ENCODE measurements around the gene FAM20A.

FAM20A gene

GRCh38 chr17:68514831-68515635 is 86.1 kb downstream of the FAM20A start:
- peak overlapping the region; percentile 97 to 100 (median 99) for H3K4me3 Mint-ChIP-seq

GRCh38 chr17:68513932-68514331 is 87.2 kb downstream of the FAM20A start:
- no peak for TF ChIP-seq CTCF (IDR thresholded peaks at IDR 0.05; ENCODE audit: unreplicated experiment in 3 of 3)
- Mint-ChIP-seq H3K4me3 (peak overlapping the region; percentile 97 to 100 (median 99)), H3K27ac (peak overlapping the region; percentile 97 to 99 (median 99)), H3K36me3 (ENCODE audit: low read depth) (peaks cover 34% of the 10 kb centered on the region), H3K4me1 (peaks cover 59% of the 10 kb centered on the region), H3K9me3 (no peaks in the 10 kb centered on the region), H3K27me3 (ENCODE audit: low read depth) (no peaks in the 10 kb centered on the region)

More at GRCh38 chr17:68514831-68515635, 86.1 kb downstream of the FAM20A start:
- TF ChIP-seq CTCF (IDR thresholded peaks at IDR 0.05; ENCODE audit: unreplicated experiment in 3 of 3), result no peak
- H3K27me3 Mint-ChIP-seq (ENCODE audit: low read depth), result no peaks in the 10 kb centered on the region
- H3K4me1 Mint-ChIP-seq, result peaks cover 61% of the 10 kb centered on the region
- peak overlapping the region; percentile 58 to 99 (median 99) for H3K27ac Mint-ChIP-seq
- no peaks in the 10 kb centered on the region for H3K9me3 Mint-ChIP-seq
- H3K36me3 Mint-ChIP-seq (ENCODE audit: low read depth), result peaks cover 45% of the 10 kb centered on the region

- TF ChIP-seq CTCF (IDR thresholded peaks at IDR 0.05; ENCODE audit: unreplicated experiment in 3 of 3), result no peak
- Mint-ChIP-seq H3K9me3 (no peaks in the 10 kb centered on the region), H3K4me3 (peak overlapping the region; percentile 97 to 100 (median 99)), H3K4me1 (peaks cover 60% of the 10 kb centered on the region), H3K36me3 (ENCODE audit: low read depth) (peaks cover 25% of the 10 kb centered on the region), H3K27ac (peak overlapping the region; percentile 97 to 99 (median 99)), H3K27me3 (ENCODE audit: low read depth) (no peaks in the 10 kb centered on the region)
Observed at GRCh38 chr17:68512960-68513474, 88.2 kb downstream of the FAM20A start.

- H3K27me3 Mint-ChIP-seq (ENCODE audit: low read depth), result no peaks in the 10 kb centered on the region
- peaks cover 19% of the 10 kb centered on the region for H3K36me3 Mint-ChIP-seq (ENCODE audit: low read depth)
- H3K4me1 Mint-ChIP-seq, result peaks cover 60% of the 10 kb centered on the region
- peak within 1 kb of the TSS; percentile 99 to 100 (median 100) for H3K27ac Mint-ChIP-seq
- no peak for TF ChIP-seq CTCF (IDR thresholded peaks at IDR 0.05; ENCODE audit: unreplicated experiment in 3 of 3)
- no peaks in the 10 kb centered on the region for H3K9me3 Mint-ChIP-seq
- peak within 1 kb of the TSS; percentile 98 to 100 (median 99) for H3K4me3 Mint-ChIP-seq
Observed at GRCh38 chr17:68512247-68512959, 88.8 kb downstream of the FAM20A start, which contains the start of gene PRKAR1A. TSS of gene PRKAR1A (plus strand) at chr17:68512430. CDS start at chr17:68515400, 2,970 bp downstream.

- Mint-ChIP-seq H3K4me1 (peaks cover 54% of the 10 kb centered on the region), H3K4me3 (peak overlapping the region; percentile 97 to 98 (median 98)), H3K36me3 (ENCODE audit: low read depth) (peaks cover 13% of the 10 kb centered on the region), H3K9me3 (no peaks in the 10 kb centered on the region), H3K27me3 (ENCODE audit: low read depth) (no peaks in the 10 kb centered on the region), H3K27ac (peak overlapping the region; percentile 99 to 100 (median 100))
- TF ChIP-seq CTCF (IDR thresholded peaks at IDR 0.05; ENCODE audit: unreplicated experiment in 3 of 3), result no peak
Observed at GRCh38 chr17:68511671-68512246, 89.4 kb downstream of the FAM20A start.

Measured in nephron (organoid).